Measurements from ENCODE around the gene SLIT1.
A peak's percentile ranks its signal among the peaks of the same experiment; 100 is the strongest.

SLIT1 gene

GRCh38 chr10:97138846-97139245 is 46.9 kb downstream of the SLIT1 start:
- no peak for DNase-seq (ENCODE audit: low spot score)

GRCh38 chr10:97138174-97138573 is 47.6 kb downstream of the SLIT1 start:
- DNase-seq (ENCODE audit: low spot score): no peak

- DNase-seq (ENCODE audit: low spot score): no peak
Measured at GRCh38 chr10:97136756-97137155, 49.0 kb downstream of the SLIT1 start.

GRCh38 chr10:97135464-97135863 is 50.3 kb downstream of the SLIT1 start:
- DNase-seq (ENCODE audit: low spot score): no peak

- no peak for DNase-seq (ENCODE audit: low spot score)
Measured at GRCh38 chr10:97134983-97135382, 50.8 kb downstream of the SLIT1 start.

- DNase-seq (ENCODE audit: low spot score): no peak
Measured at GRCh38 chr10:97134110-97134509, 51.6 kb downstream of the SLIT1 start.

GRCh38 chr10:97132273-97132672 is 53.5 kb downstream of the SLIT1 start:
- DNase-seq (ENCODE audit: low spot score): no peak

- no peak for DNase-seq (ENCODE audit: low spot score)
Measured at GRCh38 chr10:97131666-97132065, 54.1 kb downstream of the SLIT1 start.

GRCh38 chr10:97131181-97131628 is 54.6 kb downstream of the SLIT1 start:
- no peak for DNase-seq (ENCODE audit: low spot score)

- DNase-seq (ENCODE audit: low spot score): peak; percentile 19
Measured at GRCh38 chr10:97129666-97130065, 56.1 kb downstream of the SLIT1 start.

- DNase-seq (ENCODE audit: low spot score): peak; percentile 43
Measured at GRCh38 chr10:97128516-97129154, 57.1 kb downstream of the SLIT1 start.

- no peak for DNase-seq (ENCODE audit: low spot score)
Measured at GRCh38 chr10:97128039-97128492, 57.7 kb downstream of the SLIT1 start.

GRCh38 chr10:97127509-97127908 is 58.2 kb downstream of the SLIT1 start:
- DNase-seq (ENCODE audit: low spot score): no peak

GRCh38 chr10:97124211-97124610 is 61.5 kb downstream of the SLIT1 start:
- DNase-seq (ENCODE audit: low spot score): no peak

- DNase-seq (ENCODE audit: low spot score): peak; percentile 52
Measured at GRCh38 chr10:97123765-97124164, 62.0 kb downstream of the SLIT1 start.

GRCh38 chr10:97121041-97121440 is 64.7 kb downstream of the SLIT1 start:
- DNase-seq (ENCODE audit: low spot score): no peak

- no peak for DNase-seq (ENCODE audit: low spot score)
Measured at GRCh38 chr10:97120370-97120769, 65.4 kb downstream of the SLIT1 start.

- no peak for DNase-seq (ENCODE audit: low spot score)
Measured at GRCh38 chr10:97119058-97119745, 66.6 kb downstream of the SLIT1 start.

- no peak for DNase-seq (ENCODE audit: low spot score)
Measured at GRCh38 chr10:97117372-97117771, 68.4 kb downstream of the SLIT1 start.

GRCh38 chr10:97116462-97117162 is 69.1 kb downstream of the SLIT1 start:
- DNase-seq (ENCODE audit: low spot score): no peak

GRCh38 chr10:97115846-97116245 is 69.9 kb downstream of the SLIT1 start:
- DNase-seq (ENCODE audit: low spot score): no peak

- no peak for DNase-seq (ENCODE audit: low spot score)
Measured at GRCh38 chr10:97111615-97112014, 74.1 kb downstream of the SLIT1 start.

GRCh38 chr10:97109547-97109946 is 76.2 kb downstream of the SLIT1 start:
- peak; percentile 3 for DNase-seq (ENCODE audit: low spot score)
